Breast epithelium (tissue), 3 donors: ENCODE measurements around the gene SHMT2.

Source experiments
- CTCF ChIP-seq, 3 donors: fragments of 450-650 bp; IDR thresholded peaks; one replicate each; pipeline ENCODE4 v1.5.1; 2016 to 2017; ENCODE audit warnings: antibody characterized with exemption in 3 of 3, mild to moderate bottlenecking in 3 of 3, moderate library complexity in 3 of 3
- POLR2A ChIP-seq: fragments of 450-650 bp; IDR thresholded peaks from one replicate; pipeline ENCODE4 v1.6.1; 2016; ENCODE audit warnings: antibody characterized with exemption, mild to moderate bottlenecking, moderate library complexity
- POLR2AphosphoS5 ChIP-seq, 3 donors: sonication (generic); formaldehyde crosslinking; IDR thresholded peaks; one replicate each; pipeline ENCODE4 v1.6.1; 2017; ENCODE audit warnings: antibody characterized with exemption in 3 of 3

GRCh38 chr12:57242329-57242690, 12.8 kb downstream of the SHMT2 start:
- TF ChIP-seq CTCF (IDR thresholded peaks at IDR 0.05) = no peak
- no peak for TF ChIP-seq POLR2AphosphoS5 (IDR thresholded peaks at IDR 0.05)
- no peak for TF ChIP-seq POLR2A
